Neuronal stem cell (in vitro differentiated cells): Measurements from ENCODE around the gene PDE1C.
"Not testable (repeated sequence)": the region's sequence is repeated elsewhere in the genome, so short reads cannot be mapped to it uniquely, and the experiment has no call there.

Source experiments
- DNase-seq: peaks from one replicate; pipeline ENCODE4 v3.0.0-alpha.2; 2013; ENCODE audit warnings: low spot score
- H2AFZ ChIP-seq: one replicate; pipeline ENCODE4 v1.6.1; 2013; ENCODE audit warnings: mild to moderate bottlenecking, low read length, inconsistent platforms
- H2AK5ac ChIP-seq: 2 replicates; pipeline ENCODE4 v1.6.1; 2013; ENCODE audit warnings: low read depth, mild to moderate bottlenecking, inconsistent platforms, low read length, moderate library complexity, mixed read lengths
- H2BK120ac ChIP-seq: 2 replicates; pipeline ENCODE4 v1.6.1; 2013; ENCODE audit warnings: low read depth, mild to moderate bottlenecking, inconsistent platforms, low read length, moderate library complexity, mixed read lengths
- H2BK12ac ChIP-seq: one replicate; pipeline ENCODE4 v1.6.1; 2013; ENCODE audit warnings: low read length, inconsistent platforms
- H2BK15ac ChIP-seq: 2 replicates; pipeline ENCODE4 v1.6.1; 2013; ENCODE audit warnings: mild to moderate bottlenecking, low read length, inconsistent platforms, mixed read lengths
- H2BK5ac ChIP-seq: one replicate; pipeline ENCODE4 v1.6.1; 2013; ENCODE audit warnings: inconsistent platforms, mild to moderate bottlenecking, low read length, moderate library complexity
- H3K14ac ChIP-seq: one replicate; pipeline ENCODE4 v1.6.1; 2013; ENCODE audit warnings: low read length, inconsistent platforms
- H3K18ac ChIP-seq: 2 replicates; pipeline ENCODE4 v1.6.1; 2013; ENCODE audit warnings: low read length, inconsistent platforms
- H3K23ac ChIP-seq: 2 replicates; pipeline ENCODE4 v1.6.1; 2013; ENCODE audit warnings: low read depth, mild to moderate bottlenecking, mixed read lengths, low read length, inconsistent platforms; ENCODE audit not compliant: poor library complexity
- H3K27ac ChIP-seq: replicated peaks from 3 replicates; pipeline ENCODE4 v1.5.1; 2013; ENCODE audit warnings: low read length, inconsistent platforms
- H3K27me3 ChIP-seq, 3 experiments: 2 replicates each; pipeline ENCODE4 v1.6.1; 2013; ENCODE audit warnings: low read length in 3 of 3, mild to moderate bottlenecking in 2 of 3, inconsistent platforms in 1 of 3, low read depth in 1 of 3, mixed read lengths in 1 of 3, moderate library complexity in 1 of 3; ENCODE audit not compliant: control insufficient read depth in 3 of 3, insufficient read depth in 3 of 3
- H3K36me3 ChIP-seq, 2 donors: replicated peaks in 1 of 2; 2 replicates each; pipeline ENCODE4 v1.6.1; 2013; ENCODE audit warnings: low read length in 2 of 2; ENCODE audit not compliant: control insufficient read depth in 2 of 2, insufficient read depth in 2 of 2
- H3K4ac ChIP-seq: 2 replicates; pipeline ENCODE4 v1.6.1; 2013; ENCODE audit warnings: inconsistent platforms, mild to moderate bottlenecking, low read length, moderate library complexity
- H3K4me1 ChIP-seq, 2 donors: 1 replicate in 1 of 2; 2 replicates in 1 of 2; pipeline ENCODE4 v1.6.1; 2013; ENCODE audit warnings: low read length in 2 of 2, low read depth in 1 of 2; ENCODE audit not compliant: control insufficient read depth in 2 of 2, insufficient read depth in 1 of 2
- H3K4me2 ChIP-seq: one replicate; pipeline ENCODE4 v1.6.1; 2013; ENCODE audit warnings: mild to moderate bottlenecking, low read length, inconsistent platforms; ENCODE audit not compliant: insufficient read depth, poor library complexity, severe bottlenecking
- H3K4me3 ChIP-seq, 2 donors: 2 replicates each; pipeline ENCODE4 v1.5.1; 2013; ENCODE audit warnings: low read length in 2 of 2, mild to moderate bottlenecking in 2 of 2, inconsistent platforms in 1 of 2, moderate library complexity in 1 of 2
- H3K79me1 ChIP-seq: one replicate; pipeline ENCODE4 v1.6.1; 2013; ENCODE audit warnings: low read depth, mild to moderate bottlenecking, inconsistent platforms, low read length, moderate library complexity
- H3K9ac ChIP-seq: one replicate; pipeline ENCODE4 v1.6.1; 2013; ENCODE audit warnings: mild to moderate bottlenecking, low read depth, low read length, inconsistent platforms; ENCODE audit not compliant: poor library complexity
- H3K9me3 ChIP-seq, 2 donors: replicated peaks in 1 of 2; 2 replicates each; pipeline versions ENCODE3 to v1.6.1; 2013; ENCODE audit warnings: low read length in 2 of 2, mild to moderate bottlenecking in 2 of 2, inconsistent platforms in 1 of 2, low read depth in 1 of 2, mixed read lengths in 1 of 2, moderate library complexity in 1 of 2; ENCODE audit not compliant: control insufficient read depth in 2 of 2, insufficient read depth in 1 of 2
- H4K8ac ChIP-seq: one replicate; pipeline ENCODE4 v1.6.1; 2013; ENCODE audit warnings: low read depth, mild to moderate bottlenecking, inconsistent platforms, low read length, moderate library complexity
- H4K91ac ChIP-seq: one replicate; pipeline ENCODE4 v1.6.1; 2013; ENCODE audit warnings: low read length, low read depth, mild to moderate bottlenecking, inconsistent platforms; ENCODE audit not compliant: poor library complexity
- WGBS, 2 donors: extraction: QIAGEN DNeasy Blood & Tissue Kit; methylation state at CpG; one replicate each; pipeline ENCODE4 v1.1.7; 2013; ENCODE audit warnings: missing lambda C conversion rate in 2 of 2, mixed read lengths in 1 of 2; ENCODE audit not compliant: insufficient read length in 2 of 2, insufficient replicate concordance in 1 of 2; ENCODE audit errors: extremely low coverage in 2 of 2; 5-methylcytosine and 5-hydroxymethylcytosine counted together

Gene PDE1C

DNA sequence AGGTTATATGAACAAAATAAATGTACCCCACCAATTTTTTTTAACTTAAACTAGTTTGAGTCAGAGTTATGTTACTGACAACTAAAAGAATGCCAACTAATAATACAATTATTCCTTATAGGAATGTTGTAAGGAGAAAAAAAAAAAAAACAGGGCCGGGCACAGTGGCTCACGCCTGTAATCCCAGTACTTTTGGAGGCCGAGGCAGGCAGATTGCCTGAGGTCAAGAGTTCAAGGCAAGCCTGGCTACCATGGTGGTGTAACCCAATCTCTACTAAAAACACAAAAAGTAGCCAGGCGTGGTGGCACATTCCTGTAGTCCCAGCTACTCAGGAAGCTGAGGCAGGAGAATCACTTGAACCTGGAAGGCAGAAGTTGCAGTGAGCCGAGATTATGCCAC is 6.6 kb upstream of the PDE1C start:
- H3K9me3 ChIP-seq, DNase-seq, H3K14ac ChIP-seq, H2BK120ac ChIP-seq, H3K4me3 ChIP-seq, H2BK12ac ChIP-seq, H3K79me1 ChIP-seq, H2BK15ac ChIP-seq, H3K18ac ChIP-seq, H3K23ac ChIP-seq, H4K8ac ChIP-seq, H3K4me2 ChIP-seq, H3K36me3 ChIP-seq, H2AK5ac ChIP-seq, H3K9ac ChIP-seq, H2AFZ ChIP-seq, H3K4ac ChIP-seq, H4K91ac ChIP-seq, H3K27ac ChIP-seq, H3K4me1 ChIP-seq, H2BK5ac ChIP-seq: not testable (repeated sequence)
- peaks cover 0 to 10% (median 4%) of the 10 kb centered on the region in 3 experiments for H3K27me3 ChIP-seq
- no CpG with 5 or more reads among the region's 5 CpGs for WGBS, 2 donors

- H3K4ac ChIP-seq, result no peak overlapping the region
- H3K18ac ChIP-seq, result no peak overlapping the region
- no peak overlapping the region for H4K91ac ChIP-seq
- no peak overlapping the region for H3K23ac ChIP-seq
- H2BK5ac ChIP-seq, result no peak overlapping the region
- DNase-seq, result no peak
- no peaks in the 10 kb centered on the region for H3K9me3 ChIP-seq
- no peaks in the 10 kb centered on the region for H3K79me1 ChIP-seq
- H3K4me1 ChIP-seq, result peaks cover under 1 to 2% of the 10 kb centered on the region in 2 donors
- no peak overlapping the region for H2AK5ac ChIP-seq
- WGBS, 2 donors, result no CpG with 5 or more reads among the region's 4 CpGs
- H3K4me3 ChIP-seq, result no peak overlapping the region
- H3K36me3 ChIP-seq, result no peaks in the 10 kb centered on the region
- no peak overlapping the region for H3K27ac ChIP-seq
- no peak overlapping the region for H3K9ac ChIP-seq
- no peak overlapping the region for H2AFZ ChIP-seq
- H2BK15ac ChIP-seq, result no peak overlapping the region
- no peak overlapping the region for H4K8ac ChIP-seq
- H3K4me2 ChIP-seq, result no peak overlapping the region
- H3K27me3 ChIP-seq, result peaks cover 0 to 22% (median 16%) of the 10 kb centered on the region in 3 experiments
- no peak overlapping the region for H3K14ac ChIP-seq
- H2BK12ac ChIP-seq, result no peak overlapping the region
- H2BK120ac ChIP-seq, result no peak overlapping the region
These were observed 5.4 kb upstream of the PDE1C start for GRCh38 chr7:32075612-32076011.

GRCh38 chr7:32074787-32075585 is 4.8 kb upstream of the PDE1C start:
- Histone ChIP-seq H3K23ac (no peak overlapping the region), H3K4me3 (no peak overlapping the region), H2BK120ac (no peak overlapping the region), H2AFZ (no peak overlapping the region), H3K18ac (no peak overlapping the region), H3K9ac (no peak overlapping the region), H3K14ac (no peak overlapping the region), H2BK5ac (no peak overlapping the region), H2BK12ac (no peak overlapping the region), H3K36me3 (no peaks in the 10 kb centered on the region), H3K4me1 (peaks cover 2% of the 10 kb centered on the region in 2 donors), H3K27me3 (peaks cover 0 to 29% (median 22%) of the 10 kb centered on the region in 3 experiments), H3K79me1 (no peaks in the 10 kb centered on the region), H3K9me3 (no peaks in the 10 kb centered on the region), H2BK15ac (no peak overlapping the region), H2AK5ac (no peak overlapping the region), H3K27ac (no peak overlapping the region), H4K91ac (no peak overlapping the region), H3K4me2 (no peak overlapping the region), H4K8ac (no peak overlapping the region), H3K4ac (no peak overlapping the region)
- WGBS, 2 donors, result no CpG with 5 or more reads among the region's 9 CpGs
- DNase-seq, result no peak

- Histone ChIP-seq H3K4me1 (peaks cover 2% of the 10 kb centered on the region in 2 donors), H3K9me3 (no peaks in the 10 kb centered on the region), H2BK5ac (no peak overlapping the region), H3K9ac (no peak overlapping the region), H3K4ac (no peak overlapping the region), H2AFZ (no peak overlapping the region), H4K91ac (no peak overlapping the region), H3K36me3 (no peaks in the 10 kb centered on the region), H3K18ac (no peak overlapping the region), H2AK5ac (no peak overlapping the region), H3K79me1 (no peaks in the 10 kb centered on the region), H3K23ac (no peak overlapping the region), H3K27ac (no peak overlapping the region), H3K4me3 (no peak overlapping the region), H4K8ac (no peak overlapping the region), H3K14ac (no peak overlapping the region), H3K27me3 (peaks cover 0 to 43% (median 33%) of the 10 kb centered on the region in 3 experiments), H2BK15ac (no peak overlapping the region), H2BK120ac (no peak overlapping the region), H3K4me2 (no peak overlapping the region), H2BK12ac (no peak overlapping the region)
- no peak for DNase-seq
- no CpG with 5 or more reads among the region's 1 CpG for WGBS, 2 donors
These were observed 3.3 kb upstream of the PDE1C start for GRCh38 chr7:32073533-32073932.
